Measurements from ENCODE around the gene STX3.

The STX3 gene

DNA sequence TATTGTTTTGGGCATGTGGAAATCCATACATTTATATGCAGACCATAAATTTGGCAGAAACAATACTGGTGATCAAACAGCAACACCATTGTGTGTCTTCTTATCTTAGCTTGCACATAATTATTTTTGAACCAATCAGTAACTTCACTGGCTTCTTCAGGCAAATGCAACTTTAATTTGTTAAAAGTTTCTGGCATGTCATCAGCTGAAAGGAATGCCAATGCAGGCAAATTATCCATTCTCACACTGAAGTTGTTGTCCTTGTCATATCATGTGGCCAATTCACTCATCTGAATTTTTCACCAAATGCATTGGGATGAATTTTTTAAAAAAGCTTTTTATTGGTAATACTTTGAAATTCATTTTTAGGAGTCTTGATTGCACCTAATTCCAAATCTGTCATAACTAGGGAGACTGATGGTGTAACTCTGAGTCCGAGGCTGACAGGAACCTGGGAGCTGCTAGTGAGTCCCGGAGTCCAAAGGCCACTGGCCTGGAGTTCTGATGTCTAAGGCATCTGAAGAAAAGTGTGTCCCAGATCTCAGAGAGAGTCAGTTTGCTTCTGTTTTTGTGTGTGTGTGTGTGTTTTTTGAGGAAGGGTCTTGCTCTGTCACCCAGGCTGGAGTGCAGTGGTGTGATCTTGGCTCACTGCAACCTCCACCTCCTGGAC is 24.1 kb upstream of the STX3 start:
- in situ Hi-C loops (cut with HindIII; ENCODE audit: low sequenced_read_pairs) = no loop called here
- no peak for DNase-seq (ENCODE audit: low read depth, low spot score)

DNA sequence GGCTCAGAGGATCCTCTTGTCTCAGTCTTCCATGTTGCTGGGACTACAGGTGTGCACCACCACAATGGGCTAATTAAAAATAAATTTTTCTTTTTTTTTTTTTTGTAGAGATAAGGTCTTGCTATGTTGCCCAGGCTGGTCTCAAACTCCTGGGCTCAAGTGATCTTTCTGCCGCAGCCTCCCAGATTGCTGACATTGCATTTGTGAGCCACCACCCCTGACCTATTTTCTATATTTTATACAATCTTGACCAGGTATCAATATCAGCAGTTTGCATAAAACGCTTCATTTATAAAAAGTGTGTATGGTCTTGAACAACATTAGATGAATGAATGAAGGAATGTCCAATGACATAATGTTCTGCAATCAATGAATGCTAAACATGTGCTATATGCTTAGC is 9.1 kb upstream of the STX3 start:
- no peak overlapping the region for H3K4me3 ChIP-seq (ENCODE audit: low read depth, low read length)
- in situ Hi-C loops (cut with HindIII; ENCODE audit: low sequenced_read_pairs) = no loop called here
- DNase-seq (ENCODE audit: low read depth, low spot score) = no peak
- TF ChIP-seq, protein P1, sequence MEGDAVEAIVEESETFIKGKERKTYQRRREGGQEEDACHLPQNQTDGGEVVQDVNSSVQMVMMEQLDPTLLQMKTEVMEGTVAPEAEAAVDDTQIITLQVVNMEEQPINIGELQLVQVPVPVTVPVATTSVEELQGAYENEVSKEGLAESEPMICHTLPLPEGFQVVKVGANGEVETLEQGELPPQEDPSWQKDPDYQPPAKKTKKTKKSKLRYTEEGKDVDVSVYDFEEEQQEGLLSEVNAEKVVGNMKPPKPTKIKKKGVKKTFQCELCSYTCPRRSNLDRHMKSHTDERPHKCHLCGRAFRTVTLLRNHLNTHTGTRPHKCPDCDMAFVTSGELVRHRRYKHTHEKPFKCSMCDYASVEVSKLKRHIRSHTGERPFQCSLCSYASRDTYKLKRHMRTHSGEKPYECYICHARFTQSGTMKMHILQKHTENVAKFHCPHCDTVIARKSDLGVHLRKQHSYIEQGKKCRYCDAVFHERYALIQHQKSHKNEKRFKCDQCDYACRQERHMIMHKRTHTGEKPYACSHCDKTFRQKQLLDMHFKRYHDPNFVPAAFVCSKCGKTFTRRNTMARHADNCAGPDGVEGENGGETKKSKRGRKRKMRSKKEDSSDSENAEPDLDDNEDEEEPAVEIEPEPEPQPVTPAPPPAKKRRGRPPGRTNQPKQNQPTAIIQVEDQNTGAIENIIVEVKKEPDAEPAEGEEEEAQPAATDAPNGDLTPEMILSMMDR (IDR thresholded peaks at IDR 0.05; ENCODE audit: low read depth, low read length) = no peak

More for the DNA sequence above, 24.1 kb upstream of the STX3 start:
- TF ChIP-seq, protein P1 (IDR thresholded peaks at IDR 0.05; ENCODE audit: low read depth, low read length) = no peak
- no peak overlapping the region for H3K4me3 ChIP-seq (ENCODE audit: low read depth, low read length)

DNA sequence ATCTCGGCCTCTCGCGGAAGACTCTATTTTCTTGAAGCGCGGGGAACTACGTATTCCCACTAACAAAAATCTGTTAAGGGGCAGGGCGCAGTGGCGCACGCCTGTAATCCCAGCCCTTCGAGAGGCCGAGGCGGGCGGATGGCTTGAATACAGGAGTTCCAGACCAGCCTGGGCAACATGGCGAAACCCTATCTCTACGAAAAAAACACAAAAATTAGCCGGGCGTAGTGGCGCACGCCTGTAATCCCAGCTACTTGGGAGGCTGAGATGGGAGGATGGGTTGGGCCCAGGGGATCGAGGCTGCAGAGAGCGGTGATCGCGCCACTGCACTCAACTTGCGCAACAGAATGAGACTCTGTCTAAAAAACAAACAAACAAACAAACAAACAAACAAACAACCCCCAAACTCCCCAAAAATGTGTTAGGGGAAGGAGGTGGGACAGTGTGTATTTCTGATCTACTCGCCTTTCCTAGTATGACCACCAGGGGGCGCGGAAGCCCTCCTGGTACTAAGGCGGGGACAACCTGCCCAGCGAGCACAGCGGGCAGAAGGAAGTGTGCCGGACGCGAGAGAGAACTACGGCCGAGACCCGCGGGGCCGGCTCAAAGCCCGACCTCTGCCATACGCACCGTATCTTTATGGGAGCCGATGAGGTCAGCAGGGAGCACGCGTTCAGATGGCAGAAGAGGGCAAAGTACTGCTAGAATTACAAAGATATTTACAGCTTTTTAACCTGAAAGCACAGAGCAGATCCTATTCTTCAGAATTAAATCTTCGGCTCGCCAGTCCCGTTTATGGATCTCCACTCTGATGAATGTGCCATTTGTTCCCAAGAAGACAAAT is 1.3 kb upstream of the STX3 start:
- peak overlapping the region; percentile 86 for H3K4me3 ChIP-seq (ENCODE audit: low read depth, low read length)
- TF ChIP-seq, protein P1 (IDR thresholded peaks at IDR 0.05; ENCODE audit: low read depth, low read length) = peak; percentile 89
- DNase-seq (ENCODE audit: low read depth, low spot score) = peak; percentile 68
- in situ Hi-C loops (cut with HindIII; ENCODE audit: low sequenced_read_pairs) = no loop called here

DNA sequence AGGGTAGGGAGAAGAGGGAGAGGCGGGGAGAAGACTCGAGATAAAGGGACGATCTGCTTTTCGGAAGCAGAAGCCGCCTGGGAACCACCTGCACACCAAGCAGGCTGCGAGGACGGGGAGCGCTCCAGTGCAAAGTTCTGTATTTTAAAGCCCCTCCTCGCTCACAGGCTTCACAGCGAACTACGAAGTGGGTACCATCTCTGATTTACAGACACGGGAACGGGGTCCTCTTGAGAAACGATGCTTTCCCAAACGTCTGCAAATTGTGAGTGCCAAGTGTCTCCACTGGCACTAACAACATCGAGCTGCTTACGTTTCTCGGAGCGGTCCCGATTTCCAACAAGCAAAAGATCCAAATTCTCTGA is 700 bp upstream of the STX3 start:
- TF ChIP-seq, protein P1 (IDR thresholded peaks at IDR 0.05; ENCODE audit: low read depth, low read length) = no peak
- in situ Hi-C loops (cut with HindIII; ENCODE audit: low sequenced_read_pairs) = no loop called here
- peak overlapping the region; percentile 86 for H3K4me3 ChIP-seq (ENCODE audit: low read depth, low read length)
- peak; percentile 29 for DNase-seq (ENCODE audit: low read depth, low spot score)

DNA sequence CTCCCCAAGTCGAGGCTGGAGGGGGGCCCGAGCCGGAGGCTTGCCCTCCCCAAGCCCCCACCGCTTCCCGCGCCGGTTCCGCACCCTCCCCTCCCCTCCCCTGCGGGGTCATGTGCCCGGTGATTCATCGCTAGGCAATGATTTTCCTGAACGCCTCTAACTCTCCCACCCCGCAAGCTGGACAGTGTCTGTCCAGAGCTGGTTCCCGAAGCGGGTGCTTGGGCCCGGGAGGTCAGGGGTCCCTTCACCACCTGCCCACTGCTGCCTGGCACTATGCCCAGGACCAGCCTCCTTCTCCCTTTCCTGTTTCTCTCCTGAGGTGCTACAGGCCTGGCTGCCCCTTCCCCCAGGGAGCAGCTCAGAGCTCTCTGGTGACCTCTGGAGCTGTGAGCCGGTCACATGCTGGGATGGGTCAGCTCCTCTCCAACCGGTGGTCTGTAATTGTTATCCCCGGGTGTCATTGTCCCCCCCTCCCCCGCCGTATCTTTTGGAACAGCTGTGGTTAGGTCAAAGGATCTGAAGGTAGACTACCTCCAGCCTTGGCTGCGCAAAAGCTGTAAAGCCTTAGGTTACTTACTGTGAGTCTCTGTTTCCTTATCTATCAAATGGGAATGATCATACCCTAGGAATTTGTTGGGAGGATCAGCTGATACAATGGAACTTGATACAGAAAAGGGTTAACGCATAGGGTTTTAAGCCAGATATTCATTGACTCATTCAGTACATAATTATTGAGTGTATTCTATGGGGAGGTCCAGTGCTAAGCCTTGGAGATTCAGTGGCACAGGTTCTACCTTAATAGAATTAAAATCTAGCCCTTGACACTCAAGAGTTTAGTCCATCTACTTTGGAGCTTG is 753 bp downstream of the STX3 start:
- peak; percentile 67 for DNase-seq (ENCODE audit: low read depth, low spot score)
- TF ChIP-seq, protein P1 (IDR thresholded peaks at IDR 0.05; ENCODE audit: low read depth, low read length) = no peak
- in situ Hi-C loops (cut with HindIII; ENCODE audit: low sequenced_read_pairs) = no loop called here
- peak overlapping the region; percentile 86 for H3K4me3 ChIP-seq (ENCODE audit: low read depth, low read length)

DNA sequence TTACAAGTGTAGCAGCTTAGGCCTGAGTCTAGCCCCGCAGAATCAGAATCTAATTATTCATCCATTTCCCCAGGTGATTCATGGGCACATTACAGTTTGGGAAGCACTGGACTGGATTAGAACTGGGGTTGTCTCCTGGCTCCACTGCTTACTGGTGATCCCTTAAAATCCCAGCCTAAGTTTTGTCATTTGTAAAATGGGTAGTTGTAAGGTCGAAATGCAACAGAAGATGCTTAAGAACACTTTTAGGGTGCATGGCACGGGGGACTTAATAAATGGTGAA is 1.3 kb downstream of the STX3 start:
- DNase-seq (ENCODE audit: low read depth, low spot score) = no peak
- TF ChIP-seq, protein P1 (IDR thresholded peaks at IDR 0.05; ENCODE audit: low read depth, low read length) = no peak
- no peak overlapping the region for H3K4me3 ChIP-seq (ENCODE audit: low read depth, low read length)
- in situ Hi-C loops (cut with HindIII; ENCODE audit: low sequenced_read_pairs) = no loop called here
